Mesothelial cell of epicardium (in vitro differentiated cells): ENCODE measurements around the gene ETV1. TPM values are rescaled to one million over a fixed set of nuclear protein-coding genes. Genes with fewer than 3 reads are reported as not detected.

Source experiments
- DNase-seq, 2 experiments: peaks; one replicate each; pipeline ENCODE4 v3.0.0; 2021; ENCODE audit warnings: low spot score in 2 of 2; ENCODE audit not compliant: unreplicated experiment in 2 of 2
- H3K27ac Mint-ChIP-seq: 2 replicates; pipeline ENCODE4 v1.8.0; 2021; ENCODE audit warnings: mixed read lengths
- H3K27me3 Mint-ChIP-seq: 2 replicates; pipeline ENCODE4 v1.8.0; 2021; ENCODE audit warnings: low read depth, mixed read lengths
- H3K36me3 Mint-ChIP-seq: 2 replicates; pipeline ENCODE4 v1.8.0; 2021; ENCODE audit warnings: mixed read lengths
- H3K4me1 Mint-ChIP-seq: 2 replicates; pipeline ENCODE4 v1.8.0; 2021; ENCODE audit warnings: mixed read lengths
- H3K4me3 Mint-ChIP-seq: 2 replicates; pipeline ENCODE4 v1.8.0; 2021; ENCODE audit warnings: mild to moderate bottlenecking, moderate library complexity, mixed read lengths
- H3K9me3 Mint-ChIP-seq: 2 replicates; pipeline ENCODE4 v1.8.0; 2021; ENCODE audit warnings: mixed read lengths
- CTCF ChIP-seq: fragments of 200-600 bp; sonication (generic); IDR thresholded peaks from one replicate; pipeline ENCODE4 v1.5.0; 2021; ENCODE audit warnings: antibody characterized with exemption; ENCODE audit not compliant: unreplicated experiment
- total RNA-seq: library from RNA; stranded (reverse); gene quantifications from 3 replicates; pipeline ENCODE4 v1.2.1, GENCODE V29; 2021

The ETV1 gene
- total RNA-seq, 1 donor from 2014 or later, result 23.0 TPM

DNA sequence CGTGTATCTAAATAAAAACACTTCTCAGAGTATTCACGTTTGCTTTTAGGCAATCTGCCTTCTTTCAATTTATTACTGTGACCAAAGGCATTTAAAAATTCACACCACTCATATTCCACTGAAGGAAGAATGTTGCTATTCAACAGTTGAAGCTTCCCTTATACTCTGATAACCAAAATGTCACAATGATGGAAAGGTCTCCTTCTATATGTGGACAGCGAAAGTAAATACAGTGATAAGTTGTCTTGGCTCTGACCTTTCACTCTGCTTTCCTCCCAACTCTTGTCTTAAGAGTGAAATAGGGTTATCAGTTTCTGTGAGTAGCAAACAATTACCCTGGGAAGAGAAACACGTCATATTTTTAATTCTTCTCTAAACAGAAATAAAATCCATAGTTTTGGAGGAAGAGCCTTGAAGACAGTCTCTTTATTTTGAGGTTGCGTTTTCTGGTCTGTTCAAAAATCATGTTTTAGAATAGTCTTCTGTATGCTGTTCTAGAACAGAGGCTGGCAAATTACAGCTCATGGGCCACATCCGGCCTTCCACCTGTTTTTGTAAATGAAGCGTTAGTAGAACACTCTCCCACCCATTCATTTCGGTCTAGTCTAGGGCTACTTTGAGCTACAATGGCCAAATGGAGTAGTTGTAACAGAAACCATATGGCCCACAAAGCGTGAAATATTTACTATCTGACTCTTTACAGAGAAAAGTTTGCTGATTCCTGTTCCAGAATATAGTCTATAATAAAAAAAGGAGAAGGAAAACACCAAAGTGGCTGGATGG, 41.3 kb downstream of the ETV1 start:
- no peak for DNase-seq
- peaks cover 53% of the 10 kb centered on the region for H3K4me1 Mint-ChIP-seq
- no peaks in the 10 kb centered on the region for H3K36me3 Mint-ChIP-seq
- no peak overlapping the region for H3K4me3 Mint-ChIP-seq
- H3K9me3 Mint-ChIP-seq, result peaks cover 6% of the 10 kb centered on the region
- no peak for TF ChIP-seq CTCF
- peak overlapping the region; percentile 39 for H3K27ac Mint-ChIP-seq
- no peaks in the 10 kb centered on the region for H3K27me3 Mint-ChIP-seq

DNA sequence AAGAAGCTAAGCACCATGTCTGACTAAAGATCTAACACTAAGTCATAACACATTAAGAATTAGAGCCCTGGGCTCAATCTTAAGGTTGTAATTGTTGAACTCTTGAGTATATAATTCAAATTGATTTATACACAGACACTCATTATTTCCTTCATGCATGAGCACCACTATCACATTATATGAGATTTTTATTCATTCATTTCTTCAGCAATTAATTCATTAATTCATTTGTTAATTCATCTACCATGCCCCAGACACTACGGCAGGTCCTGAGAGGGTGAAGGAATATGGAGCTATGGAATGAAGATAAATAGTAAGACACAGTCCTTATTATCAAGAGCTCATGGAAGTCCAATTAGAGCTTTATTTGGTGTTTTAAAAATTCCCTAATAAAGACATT, 41.9 kb downstream of the ETV1 start:
- DNase-seq, result no peak
- Mint-ChIP-seq H3K27ac (no peak overlapping the region), H3K9me3 (peaks cover 11% of the 10 kb centered on the region), H3K4me3 (no peak overlapping the region), H3K4me1 (peaks cover 53% of the 10 kb centered on the region), H3K27me3 (no peaks in the 10 kb centered on the region), H3K36me3 (no peaks in the 10 kb centered on the region)
- TF ChIP-seq CTCF, result no peak

DNA sequence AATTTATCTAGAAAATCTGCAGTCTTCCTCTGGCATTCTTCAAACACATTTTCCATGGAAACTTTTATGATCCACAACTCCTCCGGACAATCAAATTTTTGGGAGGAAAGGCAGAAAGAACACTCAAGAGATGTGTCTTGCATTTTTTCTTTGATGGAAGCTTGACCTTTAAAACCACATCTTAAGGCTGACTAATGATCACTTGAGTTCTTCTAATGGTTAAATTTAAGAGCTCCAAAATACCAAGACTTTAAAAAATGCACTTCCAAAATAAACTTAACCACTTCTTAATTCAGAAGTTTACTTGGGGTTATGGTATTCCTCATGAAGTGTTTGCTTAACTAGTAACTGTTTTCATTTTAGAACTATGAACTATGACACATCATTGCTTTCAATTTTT, 43.3 kb downstream of the ETV1 start:
- no peak for TF ChIP-seq CTCF
- Mint-ChIP-seq H3K27me3 (no peaks in the 10 kb centered on the region), H3K4me3 (no peak overlapping the region), H3K9me3 (peaks cover 11% of the 10 kb centered on the region), H3K36me3 (no peaks in the 10 kb centered on the region), H3K4me1 (peaks cover 53% of the 10 kb centered on the region), H3K27ac (peak overlapping the region; percentile 76)
- no peak for DNase-seq

- peaks cover 11% of the 10 kb centered on the region for H3K9me3 Mint-ChIP-seq
- no peak overlapping the region for H3K4me3 Mint-ChIP-seq
- H3K4me1 Mint-ChIP-seq, result peaks cover 53% of the 10 kb centered on the region
- no peak for TF ChIP-seq CTCF
- DNase-seq, result no peak
- H3K27ac Mint-ChIP-seq, result peak overlapping the region; percentile 76
- H3K36me3 Mint-ChIP-seq, result no peaks in the 10 kb centered on the region
- H3K27me3 Mint-ChIP-seq, result no peaks in the 10 kb centered on the region
These were observed 43.8 kb downstream of the ETV1 start for GRCh38 chr7:13945670-13946069.

GRCh38 chr7:13933536-13933935, 55.9 kb downstream of the ETV1 start:
- TF ChIP-seq CTCF, result no peak
- Mint-ChIP-seq H3K27me3 (no peaks in the 10 kb centered on the region), H3K9me3 (no peaks in the 10 kb centered on the region), H3K27ac (peak overlapping the region; percentile 11), H3K36me3 (peaks cover 12% of the 10 kb centered on the region), H3K4me1 (peaks cover 8% of the 10 kb centered on the region), H3K4me3 (no peak overlapping the region)
- no peak for DNase-seq
